HEK293T (cell line): Measurements from ENCODE around the gene DNAH7.

Experiments used
- ARNT ChIP-seq: fragments of 450-650 bp; IDR thresholded peaks from 2 replicates; pipeline ENCODE4 v1.6.1; 2017; ENCODE audit warnings: mild to moderate bottlenecking
- BHLHE40 ChIP-seq: fragments of 450-650 bp; IDR thresholded peaks from 2 replicates; pipeline ENCODE4 v1.6.1; 2016; ENCODE audit warnings: mild to moderate bottlenecking, moderate library complexity, borderline replicate concordance
- FOXA1 ChIP-seq: fragments of 450-650 bp; IDR thresholded peaks from 2 replicates; pipeline ENCODE4 v1.6.1; 2016; ENCODE audit warnings: mild to moderate bottlenecking
- FOXK2 ChIP-seq: fragments of 450-650 bp; IDR thresholded peaks from 2 replicates; pipeline ENCODE4 v1.6.1; 2016; ENCODE audit warnings: mild to moderate bottlenecking
- FOXM1 ChIP-seq: fragments of 450-650 bp; IDR thresholded peaks from 2 replicates; pipeline ENCODE4 v1.6.1; 2017; ENCODE audit warnings: mild to moderate bottlenecking, borderline replicate concordance
- HDGF ChIP-seq: fragments of 450-650 bp; IDR thresholded peaks from 2 replicates; pipeline ENCODE4 v1.6.1; 2017; ENCODE audit warnings: antibody characterized with exemption, borderline replicate concordance
- L3MBTL2 ChIP-seq: fragments of 450-650 bp; conservative IDR thresholded peaks from 2 replicates; pipeline ENCODE4 v1.6.1; 2016; ENCODE audit warnings: mild to moderate bottlenecking
- LEF1 ChIP-seq: fragments of 450-650 bp; IDR thresholded peaks from 2 replicates; pipeline ENCODE4 v1.6.1; 2017; ENCODE audit warnings: mild to moderate bottlenecking, borderline replicate concordance
- SP1 ChIP-seq: fragments of 450-650 bp; IDR thresholded peaks from 2 replicates; pipeline ENCODE4 v1.6.1; 2017
- SUZ12 ChIP-seq: fragments of 450-650 bp; IDR thresholded peaks from 2 replicates; pipeline ENCODE4 v1.6.1; 2016; ENCODE audit warnings: mild to moderate bottlenecking
- TARDBP ChIP-seq: fragments of 450-650 bp; IDR thresholded peaks from 2 replicates; pipeline ENCODE4 v1.6.1; 2016
- ZNF384 ChIP-seq: fragments of 450-650 bp; IDR thresholded peaks from 2 replicates; pipeline ENCODE4 v1.6.1; 2016
- TF ChIP-seq, protein P1 (sequence below): fragments of 450-650 bp; IDR thresholded peaks from 2 replicates; pipeline ENCODE4 v1.6.1; 2016

DNA sequence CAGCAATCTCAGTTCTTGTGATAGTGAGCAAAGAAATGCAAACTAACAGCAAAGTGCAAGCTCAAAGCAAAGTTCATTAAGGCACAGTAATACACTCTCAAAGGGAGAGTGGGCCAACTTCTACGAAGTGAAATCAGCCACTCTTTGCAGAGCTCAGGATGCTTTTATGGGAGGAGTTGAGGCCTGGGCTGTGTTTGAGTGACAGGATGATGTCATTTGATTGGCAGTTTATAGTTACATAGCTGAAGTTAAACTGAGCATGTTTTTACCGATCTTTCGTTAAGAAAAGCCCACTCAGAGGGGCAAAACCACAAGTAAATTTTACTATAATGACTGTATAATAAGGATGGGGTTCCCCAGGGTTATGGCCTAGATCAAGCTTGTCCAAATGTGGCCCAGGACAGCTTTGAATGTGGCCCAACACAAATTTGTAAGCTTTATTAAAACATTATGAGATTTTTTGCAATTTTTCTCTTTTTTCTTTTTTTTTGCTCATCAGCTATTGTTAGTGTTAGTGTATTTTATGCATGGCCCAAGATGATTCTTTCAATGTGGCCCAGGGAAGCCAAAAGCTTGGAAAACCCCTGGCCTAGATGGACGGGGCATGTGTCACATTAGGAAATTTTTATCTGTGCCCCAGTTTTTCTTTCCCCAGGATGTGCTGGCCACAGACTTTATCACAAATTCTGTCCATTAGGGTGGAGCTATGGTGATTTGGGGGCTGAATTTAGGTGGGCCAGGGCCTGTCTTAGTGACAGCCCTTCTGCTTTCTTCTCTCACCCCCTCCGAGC lies 8.3 kb upstream of the DNAH7 start:
- no peak for TF ChIP-seq TARDBP
- TF ChIP-seq FOXM1, result no peak
- no peak for TF ChIP-seq FOXK2
- TF ChIP-seq SP1, result no peak
- no peak for TF ChIP-seq ARNT
- TF ChIP-seq FOXA1, result no peak
- TF ChIP-seq LEF1, result no peak
- TF ChIP-seq SUZ12, result no peak
- TF ChIP-seq BHLHE40, result no peak
- no peak for TF ChIP-seq HDGF
- no peak for TF ChIP-seq ZNF384
- TF ChIP-seq, protein P1, sequence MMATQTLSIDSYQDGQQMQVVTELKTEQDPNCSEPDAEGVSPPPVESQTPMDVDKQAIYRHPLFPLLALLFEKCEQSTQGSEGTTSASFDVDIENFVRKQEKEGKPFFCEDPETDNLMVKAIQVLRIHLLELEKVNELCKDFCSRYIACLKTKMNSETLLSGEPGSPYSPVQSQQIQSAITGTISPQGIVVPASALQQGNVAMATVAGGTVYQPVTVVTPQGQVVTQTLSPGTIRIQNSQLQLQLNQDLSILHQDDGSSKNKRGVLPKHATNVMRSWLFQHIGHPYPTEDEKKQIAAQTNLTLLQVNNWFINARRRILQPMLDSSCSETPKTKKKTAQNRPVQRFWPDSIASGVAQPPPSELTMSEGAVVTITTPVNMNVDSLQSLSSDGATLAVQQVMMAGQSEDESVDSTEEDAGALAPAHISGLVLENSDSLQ, result peak; percentile 92
- no peak for TF ChIP-seq L3MBTL2
